Measurements from ENCODE around the gene STIM1.
"Not testable (repeated sequence)": the region's sequence is repeated elsewhere in the genome, so short reads cannot be mapped to it uniquely, and the experiment has no call there.

Gene STIM1

DNA sequence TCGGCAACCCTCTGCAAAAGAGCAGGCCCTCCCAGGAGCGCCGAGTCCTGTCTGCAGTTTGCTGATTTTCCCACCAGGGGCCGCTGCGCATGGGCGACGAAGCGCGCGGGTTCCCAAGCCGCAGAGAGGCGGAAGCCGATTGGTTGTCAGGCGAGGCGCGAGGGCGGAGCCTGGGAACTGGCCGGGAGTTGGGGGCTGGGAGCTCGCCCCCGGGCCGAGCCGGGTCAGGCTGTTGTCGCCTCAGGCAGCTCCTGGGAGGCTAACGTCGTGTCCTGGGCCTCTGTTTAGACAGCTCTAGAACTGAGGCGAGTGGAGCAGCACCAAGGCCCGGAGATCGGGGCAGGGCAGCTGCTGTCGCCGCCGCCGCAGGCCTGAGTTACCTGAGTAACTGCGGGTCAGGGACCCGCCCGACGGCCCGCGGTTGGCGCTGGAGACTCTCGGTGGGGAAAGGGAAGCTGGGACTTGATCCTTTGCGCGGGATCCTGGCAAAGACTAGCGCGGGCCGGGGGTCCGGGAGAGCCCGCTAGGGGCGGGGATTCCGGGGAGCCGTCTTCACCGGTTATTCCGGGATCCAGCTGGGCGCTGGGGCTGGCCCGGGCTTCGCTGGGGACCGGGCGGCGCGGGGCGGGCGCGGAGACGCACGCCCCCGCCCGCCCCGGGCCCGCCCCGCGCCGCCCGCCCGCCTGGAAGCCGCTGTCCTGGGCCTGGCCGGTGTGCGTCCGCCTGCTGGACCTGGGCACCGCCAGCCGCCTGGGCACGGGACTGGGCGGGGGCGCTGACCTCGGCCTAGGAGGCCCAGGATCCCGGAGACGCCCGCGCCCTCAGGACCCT lies at the start of gene STIM1:
STIM1 (plus strand) TSS at position 688 of the 831 bp plus-strand sequence. CDS start 607 bp downstream, outside the sequence.
- H3K27me3 ChIP-seq (ENCODE audit: insufficient read depth, insufficient read length) = peaks cover 8% of the 10 kb centered on the region
- peak; percentile 93 for DNase-seq (ENCODE audit: low read depth, low spot score)
- H3K9ac ChIP-seq (ENCODE audit: insufficient read length, low read depth) = peak within 1 kb of the TSS; percentile 89
- H3K9me3 ChIP-seq (ENCODE audit: insufficient read depth, low read length) = no peaks in the 10 kb centered on the region
- peak within 1 kb of the TSS; percentile 69 for H3K4me3 ChIP-seq (ENCODE audit: insufficient read length, low read depth)
- no peak for TF ChIP-seq YY1 (IDR thresholded peaks at IDR 0.05; ENCODE audit: insufficient read depth, insufficient read length)
- TF ChIP-seq ZNF274 (IDR thresholded peaks at IDR 0.05; ENCODE audit: low read depth, low read length) = no peak
- no peak for TF ChIP-seq SUZ12 (IDR thresholded peaks at IDR 0.05; ENCODE audit: extremely low read depth, insufficient read depth, insufficient read length)
- no peaks in the 10 kb centered on the region for H3K36me3 ChIP-seq (ENCODE audit: insufficient read depth, insufficient read length, low read length)
- H3K4me1 ChIP-seq (ENCODE audit: insufficient read depth, insufficient read length) = peaks cover 13% of the 10 kb centered on the region

DNA sequence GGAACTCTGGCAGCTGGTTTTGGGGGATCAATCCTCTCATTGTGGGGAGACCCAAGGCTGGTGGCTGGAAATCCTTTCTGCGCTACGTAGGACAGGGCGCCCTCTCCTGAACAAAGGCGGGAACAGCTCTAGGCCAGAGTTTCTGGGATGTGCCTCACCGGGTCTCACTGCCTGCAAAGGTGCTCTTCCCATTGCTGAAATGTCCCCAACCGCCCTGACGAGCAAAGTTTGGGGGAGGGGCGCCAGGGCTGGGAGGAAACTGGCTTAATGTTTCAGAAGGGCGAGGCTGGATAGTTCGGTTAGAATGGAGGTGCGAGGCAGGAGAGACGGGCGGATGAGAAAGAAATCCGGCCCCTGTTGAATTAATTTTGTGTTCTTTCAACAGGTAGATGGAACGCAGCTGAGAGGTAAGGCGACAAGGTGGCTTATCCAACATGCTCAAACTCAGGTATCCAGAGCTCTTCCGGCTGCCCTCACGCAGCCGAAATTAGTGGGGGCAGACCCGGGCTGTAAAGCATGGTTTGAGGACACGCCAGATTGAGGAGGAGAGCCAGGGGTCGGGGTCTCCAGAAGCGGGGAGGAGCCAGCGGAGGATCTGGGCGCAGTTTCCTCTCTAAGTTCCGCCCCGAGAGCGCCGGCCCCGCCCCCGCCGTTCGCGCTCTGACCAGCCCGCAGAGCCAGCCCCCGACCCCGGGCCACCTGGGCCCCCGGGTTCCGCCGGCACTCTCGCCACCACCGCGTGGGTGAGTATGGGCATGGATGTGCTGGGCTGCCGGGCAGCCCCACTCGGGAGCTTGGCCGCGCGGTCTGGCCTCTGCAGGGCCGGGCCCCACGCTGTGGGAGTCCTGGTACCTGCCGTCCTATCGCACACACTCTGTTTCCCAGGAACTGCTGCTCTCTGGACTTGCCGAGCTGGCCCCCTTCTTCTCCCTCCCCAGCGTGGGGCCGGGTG lies 47.3 kb upstream of the STIM1 start, which contains the start of gene PGAP2:
PGAP2 (plus strand) TSS at position 652 of the 952 bp plus-strand sequence. CDS start 2,700 bp downstream, outside the sequence.
- Histone ChIP-seq H3K9ac (ENCODE audit: insufficient read length, low read depth) (peak within 1 kb of the TSS; percentile 96), H3K4me1 (ENCODE audit: insufficient read depth, insufficient read length) (peaks cover 7% of the 10 kb centered on the region), H3K4me3 (ENCODE audit: insufficient read length, low read depth) (peak within 1 kb of the TSS; percentile 93), H3K36me3 (ENCODE audit: insufficient read depth, insufficient read length, low read length) (peaks cover 15% of the 10 kb centered on the region), H3K27me3 (ENCODE audit: insufficient read depth, insufficient read length) (no peaks in the 10 kb centered on the region), H3K9me3 (ENCODE audit: insufficient read depth, low read length) (no peaks in the 10 kb centered on the region)
- DNase-seq (ENCODE audit: low read depth, low spot score) = peak; percentile 72
- TF ChIP-seq YY1 (IDR thresholded peaks at IDR 0.05; ENCODE audit: insufficient read depth, insufficient read length) = no peak
- no peak for TF ChIP-seq ZNF274 (IDR thresholded peaks at IDR 0.05; ENCODE audit: low read depth, low read length)
- no peak for TF ChIP-seq SUZ12 (IDR thresholded peaks at IDR 0.05; ENCODE audit: extremely low read depth, insufficient read depth, insufficient read length)

DNA sequence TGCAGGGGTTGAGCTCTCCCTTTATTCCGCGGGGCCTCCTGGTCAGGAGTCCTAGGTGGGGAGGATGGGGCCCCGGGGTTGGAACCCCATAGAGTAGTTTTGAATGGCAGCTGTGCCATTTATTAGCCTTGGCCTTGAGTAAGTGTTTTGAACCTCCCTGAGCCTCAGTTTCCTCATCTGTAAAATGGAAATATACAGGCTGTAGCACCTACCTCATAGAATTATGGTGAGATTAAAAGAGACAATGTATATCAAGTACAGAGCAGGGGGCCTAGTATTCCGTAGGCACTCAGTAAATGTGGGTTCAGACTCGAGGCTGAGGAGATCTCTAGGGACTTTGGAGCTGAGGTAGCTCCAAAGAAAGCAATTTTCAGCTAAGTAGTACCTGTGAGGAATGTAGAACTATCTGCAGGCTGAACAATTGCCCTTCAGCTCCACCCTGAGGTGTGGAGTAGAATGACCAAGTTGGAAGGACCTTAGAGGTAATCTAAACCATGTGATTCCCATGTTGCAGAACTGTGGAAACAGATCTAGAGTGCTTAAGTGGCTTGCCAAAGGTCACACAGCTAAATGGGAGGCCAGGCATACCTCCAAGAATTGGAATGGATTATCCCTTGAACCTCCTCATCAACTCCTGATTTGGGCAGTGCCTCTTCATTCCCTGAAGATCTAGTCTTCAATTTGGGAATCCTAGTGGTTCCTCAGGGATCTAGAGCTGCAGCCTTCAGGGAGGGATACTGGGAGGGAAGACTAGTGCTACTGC lies 46.4 kb upstream of the STIM1 start:
- DNase-seq (ENCODE audit: low read depth, low spot score) = no peak
- Histone ChIP-seq H3K27me3 (ENCODE audit: insufficient read depth, insufficient read length) (no peaks in the 10 kb centered on the region), H3K9me3 (ENCODE audit: insufficient read depth, low read length) (no peaks in the 10 kb centered on the region), H3K4me1 (ENCODE audit: insufficient read depth, insufficient read length) (peaks cover 7% of the 10 kb centered on the region), H3K36me3 (ENCODE audit: insufficient read depth, insufficient read length, low read length) (peaks cover 15% of the 10 kb centered on the region), H3K9ac (ENCODE audit: insufficient read length, low read depth) (peak overlapping the region; percentile 96), H3K4me3 (ENCODE audit: insufficient read length, low read depth) (peak overlapping the region; percentile 93)
- no peak for TF ChIP-seq YY1 (IDR thresholded peaks at IDR 0.05; ENCODE audit: insufficient read depth, insufficient read length)
- TF ChIP-seq ZNF274 (IDR thresholded peaks at IDR 0.05; ENCODE audit: low read depth, low read length) = no peak
- no peak for TF ChIP-seq SUZ12 (IDR thresholded peaks at IDR 0.05; ENCODE audit: extremely low read depth, insufficient read depth, insufficient read length)

DNA sequence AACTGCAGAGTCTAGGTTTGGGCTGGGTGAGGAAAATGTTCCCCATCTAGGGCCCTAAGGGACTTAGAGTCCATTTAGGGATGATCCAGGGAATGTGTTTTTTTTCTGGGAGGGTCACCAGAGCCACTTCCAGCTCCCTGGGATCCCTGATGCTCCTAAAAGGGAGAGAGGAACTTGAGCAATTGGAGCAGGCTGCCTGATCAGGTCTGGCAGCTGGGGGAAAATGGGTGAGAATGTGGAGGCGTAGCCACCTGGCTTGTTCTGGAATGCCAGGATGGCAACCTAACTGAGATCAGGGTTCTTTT lies 45.9 kb upstream of the STIM1 start:
- Histone ChIP-seq H3K9ac (ENCODE audit: insufficient read length, low read depth) (no peak overlapping the region), H3K27me3 (ENCODE audit: insufficient read depth, insufficient read length) (no peaks in the 10 kb centered on the region), H3K4me3 (ENCODE audit: insufficient read length, low read depth) (no peak overlapping the region), H3K9me3 (ENCODE audit: insufficient read depth, low read length) (no peaks in the 10 kb centered on the region), H3K4me1 (ENCODE audit: insufficient read depth, insufficient read length) (peaks cover 7% of the 10 kb centered on the region), H3K36me3 (ENCODE audit: insufficient read depth, insufficient read length, low read length) (peaks cover 15% of the 10 kb centered on the region)
- DNase-seq (ENCODE audit: low read depth, low spot score) = no peak
- no peak for TF ChIP-seq YY1 (IDR thresholded peaks at IDR 0.05; ENCODE audit: insufficient read depth, insufficient read length)

DNA sequence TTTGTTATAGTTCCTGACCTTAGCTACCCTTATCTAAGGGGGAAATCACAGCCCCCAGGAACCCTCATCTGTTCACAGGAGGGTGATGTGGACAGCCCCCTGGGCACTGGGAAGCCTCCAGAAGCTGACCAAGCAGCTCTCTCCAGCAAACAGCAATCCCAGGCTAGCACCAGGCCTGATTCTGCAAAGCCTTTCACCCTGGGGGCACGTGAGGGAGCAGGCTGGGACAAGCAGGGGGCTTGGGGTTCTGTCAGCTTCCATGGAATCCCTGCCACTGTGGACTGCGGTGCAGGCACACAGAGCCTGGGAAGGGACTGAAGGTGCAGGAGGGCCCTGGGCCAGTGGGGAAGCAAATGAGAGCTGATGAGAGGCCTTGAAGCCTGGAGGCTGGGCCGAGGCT lies 45.0 kb upstream of the STIM1 start:
- DNase-seq (ENCODE audit: low read depth, low spot score) = no peak
- no peak for TF ChIP-seq YY1 (IDR thresholded peaks at IDR 0.05; ENCODE audit: insufficient read depth, insufficient read length)
- no peak for TF ChIP-seq SUZ12 (IDR thresholded peaks at IDR 0.05; ENCODE audit: extremely low read depth, insufficient read depth, insufficient read length)
- TF ChIP-seq ZNF274 (IDR thresholded peaks at IDR 0.05; ENCODE audit: low read depth, low read length) = no peak
- H3K9me3 ChIP-seq (ENCODE audit: insufficient read depth, low read length) = no peaks in the 10 kb centered on the region

DNA sequence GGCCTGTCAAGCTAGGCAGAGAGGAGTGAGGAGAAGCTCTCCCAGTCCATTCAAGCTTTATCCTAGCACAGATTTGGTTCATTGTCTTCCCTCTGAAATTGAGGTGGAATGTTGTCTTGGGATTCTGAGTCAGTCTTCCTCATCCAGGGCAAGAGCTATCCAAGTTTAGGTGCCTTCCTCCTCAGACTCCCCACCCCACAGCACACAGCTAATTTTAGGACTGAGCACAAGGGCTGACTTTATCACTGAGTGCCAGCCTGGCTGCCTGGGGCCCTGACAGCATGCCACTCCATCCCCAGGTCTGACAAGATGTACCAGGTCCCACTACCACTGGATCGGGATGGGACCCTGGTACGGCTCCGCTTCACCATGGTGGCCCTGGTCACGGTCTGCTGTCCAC lies 44.5 kb upstream of the STIM1 start:
- Histone ChIP-seq H3K9me3 (ENCODE audit: insufficient read depth, low read length) (no peaks in the 10 kb centered on the region), H3K27me3 (ENCODE audit: insufficient read depth, insufficient read length) (no peaks in the 10 kb centered on the region), H3K36me3 (ENCODE audit: insufficient read depth, insufficient read length, low read length) (peaks cover 15% of the 10 kb centered on the region), H3K4me3 (ENCODE audit: insufficient read length, low read depth) (no peak overlapping the region), H3K4me1 (ENCODE audit: insufficient read depth, insufficient read length) (peaks cover 7% of the 10 kb centered on the region), H3K9ac (ENCODE audit: insufficient read length, low read depth) (no peak overlapping the region)
- no peak for DNase-seq (ENCODE audit: low read depth, low spot score)
- TF ChIP-seq YY1 (IDR thresholded peaks at IDR 0.05; ENCODE audit: insufficient read depth, insufficient read length) (no peak), SUZ12 (IDR thresholded peaks at IDR 0.05; ENCODE audit: extremely low read depth, insufficient read depth, insufficient read length) (no peak), ZNF274 (IDR thresholded peaks at IDR 0.05; ENCODE audit: low read depth, low read length) (no peak)

More for the DNA sequence above, 45.0 kb upstream of the STIM1 start:
- Histone ChIP-seq H3K36me3 (ENCODE audit: insufficient read depth, insufficient read length, low read length) (peaks cover 15% of the 10 kb centered on the region), H3K27me3 (ENCODE audit: insufficient read depth, insufficient read length) (no peaks in the 10 kb centered on the region), H3K4me3 (ENCODE audit: insufficient read length, low read depth) (no peak overlapping the region), H3K9ac (ENCODE audit: insufficient read length, low read depth) (peak overlapping the region; percentile 29), H3K4me1 (ENCODE audit: insufficient read depth, insufficient read length) (peaks cover 7% of the 10 kb centered on the region)

DNA sequence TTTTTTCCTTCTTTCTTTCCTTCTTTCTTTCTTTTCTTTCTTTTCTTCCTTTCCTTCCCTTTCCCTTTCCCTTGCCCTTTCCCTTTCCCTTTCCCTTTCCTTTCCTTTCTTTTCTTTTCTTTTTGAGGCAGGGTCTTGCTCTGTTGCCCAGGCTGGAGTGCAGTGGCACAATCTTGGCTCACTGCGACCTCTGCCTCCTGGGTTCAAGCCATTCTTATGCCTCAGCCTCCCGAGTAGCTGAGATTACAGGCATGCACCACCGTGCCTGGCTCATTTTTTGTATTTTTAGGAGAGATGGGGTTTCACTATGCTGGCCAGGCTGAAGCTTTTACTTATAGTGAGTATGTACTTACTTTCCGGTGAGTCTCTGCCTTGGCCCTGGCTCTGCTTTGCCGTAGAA lies 40.6 kb upstream of the STIM1 start:
- H3K9me3 ChIP-seq (ENCODE audit: insufficient read depth, low read length); H3K4me3 ChIP-seq (ENCODE audit: insufficient read length, low read depth); H3K9ac ChIP-seq (ENCODE audit: insufficient read length, low read depth); DNase-seq (ENCODE audit: low read depth, low spot score); H3K4me1 ChIP-seq (ENCODE audit: insufficient read depth, insufficient read length); H3K27me3 ChIP-seq (ENCODE audit: insufficient read depth, insufficient read length): not testable (repeated sequence)
- H3K36me3 ChIP-seq (ENCODE audit: insufficient read depth, insufficient read length, low read length) = peaks cover 15% of the 10 kb centered on the region
